Pancreas (tissue), 10 donors: ENCODE results near the gene ELOVL5. TPM values are rescaled to one million over a fixed set of nuclear protein-coding genes. Genes with fewer than 3 reads are reported as not detected.

Experiments
- ATAC-seq, 4 donors: fragments of 200-7000 bp; cut with Tn5 transposase; one replicate each; pipeline versions ENCODE4 v1.8.0 to v1.9.1; 2020; ENCODE audit warnings: mild to moderate bottlenecking in 4 of 4, moderate library complexity in 4 of 4
- DNase-seq, 6 donors: peaks; one replicate each; pipeline ENCODE4 v3.0.0-alpha.2; 2020
- FAIRE-seq: peaks from 2 replicates; lab custom pipeline; 2012; peaks lifted over from hg19 to GRCh38; lab: Jason Lieb, UNC
- H3K27ac ChIP-seq, 4 donors: fragments of 200-600 bp; sonication (generic); 1 replicate in 3 of 4; 2 replicates in 1 of 4; pipeline versions ENCODE4 v1.5.0 to v1.8.0; 2020
- H3K27me3 ChIP-seq, 4 donors: fragments of 200-600 bp; one replicate each; pipeline ENCODE4 v1.8.0; 2021
- H3K36me3 ChIP-seq, 3 donors: fragments of 200-600 bp; sonication (generic) in 1 of 3; one replicate each; pipeline versions ENCODE4 v1.5.0 to v1.8.0; 2020 to 2021
- H3K4me1 ChIP-seq, 3 donors: fragments of 200-600 bp; one replicate each; pipeline ENCODE4 v1.8.0; 2021
- H3K4me3 ChIP-seq, 4 donors: fragments of 200-600 bp; sonication (generic) in 2 of 4; one replicate each; pipeline versions ENCODE4 v1.5.0 to v1.8.0; 2020 to 2021
- H3K9me3 ChIP-seq, 4 donors: fragments of 200-600 bp; one replicate each; pipeline ENCODE4 v1.8.0; 2021
- CTCF ChIP-seq, 4 donors: fragments of 200-600 bp; sonication (generic) in 3 of 4; IDR thresholded peaks; one replicate each; pipeline versions ENCODE4 v1.5.0 to v1.8.0; 2021; ENCODE audit warnings: antibody characterized with exemption in 4 of 4
- WGBS, 2 donors: extraction: QIAGEN DNeasy Blood & Tissue Kit; methylation state at CpG; one replicate each; pipeline ENCODE4 v1.1.7; 2013; 5-methylcytosine and 5-hydroxymethylcytosine counted together
- intact Hi-C, 3 donors: fragments of 100-400 bp; cut with DNase I; formaldehyde crosslinking; loops; one replicate each; pipeline versions ENCODE4 v1.11.1 to v1.14.2; 2022
- polyA plus RNA-seq, 2 donors: library from polyadenylated mRNA; stranded (reverse); fragments of 200-250 nt; gene quantifications; one replicate each; pipeline ENCODE4 v1.2.3, GENCODE V29; 2013
- total RNA-seq, 6 donors: library from RNA; stranded (reverse); fragmentation: NEBNext Ultra II Directional in 4 of 6; extraction: Animal tissue kit (Norgen Biotek cat#: 25700) in 4 of 6; gene quantifications; one replicate each; pipeline versions ENCODE4 v1.2.1 to v1.2.4, GENCODE V29; 2021 to 2023
- donor health status: healthy with polysubstance abuse.
- donor health status: DM: no; HTN: no; CAD: no; lungs with moderate emphysema.
- donor health status: DM: no; HTN: no; CAD: no.
- donor health status: control.
- donor health status: control.
- donor health status: Bipolar disorder and iron deficiency.
- donor health status: DM: yes; HTN: yes; CAD: no.
- donor health status: DM: no; HTN: no; CAD: no.
- donor health status: DM: no; HTN: no; CAD: no.
- donor health status: DM: yes; HTN: yes; CAD: no.

The ELOVL5 gene
- total and polyA plus RNA-seq, 8 donors = 2.8 to 21.2 (median 11.2) TPM

GRCh38 chr6:53302678-53303360 is 45.9 kb downstream of the ELOVL5 start:
- Histone ChIP-seq H3K4me3 (no peak overlapping the region), H3K9me3 (no peaks in the 10 kb centered on the region), H3K36me3 (no peaks in the 10 kb centered on the region), H3K27me3 (no peaks in the 10 kb centered on the region), H3K27ac (peak overlapping the region in 1 of 4 donors; percentile 67), H3K4me1 (peaks cover 0 to 9% (median 6%) of the 10 kb centered on the region in 3 donors)
- DNase-seq (no peak), ATAC-seq (peak in 3 of 4 donors; percentile 46 to 72 (median 46)), FAIRE-seq (no peak)
- TF ChIP-seq CTCF (IDR thresholded peaks at IDR 0.05) = no peak
- intact Hi-C loops = no loop called here
- 23% methylated on average over 6 of the region's 6 CpGs for WGBS, 2 donors

- peak in 1 of 4 donors; percentile 42 for ATAC-seq
- Histone ChIP-seq H3K27ac (peak overlapping the region in 1 of 4 donors; percentile 67), H3K4me3 (no peak overlapping the region), H3K36me3 (no peaks in the 10 kb centered on the region), H3K4me1 (peaks cover 0 to 9% (median 6%) of the 10 kb centered on the region in 3 donors), H3K9me3 (no peaks in the 10 kb centered on the region), H3K27me3 (no peaks in the 10 kb centered on the region)
- FAIRE-seq = no peak
- 59 to 67% methylated on average over 7 of the region's 7 CpGs for WGBS, 2 donors
- intact Hi-C loops = no loop called here
- DNase-seq = no peak
- no peak for TF ChIP-seq CTCF (IDR thresholded peaks at IDR 0.05)
These were observed 46.8 kb downstream of the ELOVL5 start for GRCh38 chr6:53301801-53302537.

- peaks cover 0 to 9% (median 6%) of the 10 kb centered on the region in 3 donors for H3K4me1 ChIP-seq
- H3K27ac ChIP-seq = peak overlapping the region in 1 of 4 donors; percentile 67
- no peak for FAIRE-seq
These were observed 47.8 kb downstream of the ELOVL5 start for GRCh38 chr6:53300656-53301551.

More at GRCh38 chr6:53300656-53301551, 47.8 kb downstream of the ELOVL5 start:
- TF ChIP-seq CTCF (IDR thresholded peaks at IDR 0.05) = no peak
- intact Hi-C loops = no loop called here
- Histone ChIP-seq H3K27me3 (no peaks in the 10 kb centered on the region), H3K4me3 (no peak overlapping the region), H3K9me3 (no peaks in the 10 kb centered on the region), H3K36me3 (no peaks in the 10 kb centered on the region)
- WGBS, 2 donors = 63 to 66% methylated on average over 9 of the region's 9 CpGs
- ATAC-seq (peak in 2 of 4 donors; percentile 39 to 42), DNase-seq (no peak)
